Ovary (tissue), 9 donors: ENCODE measurements around the gene KRT78. TPM values are rescaled to one million over a fixed set of nuclear protein-coding genes. Genes with fewer than 3 reads are reported as not detected.

Experiments used
- DNase-seq, 5 donors: peaks; one replicate each; pipeline ENCODE4 v3.0.0-alpha.2; 2019 to 2020
- H3K27ac ChIP-seq, 2 donors: fragments of 200-600 bp; one replicate each; pipeline versions ENCODE4 v1.5.1 to v1.8.0; 2019 to 2022
- H3K27me3 ChIP-seq: fragments of 200-600 bp; one replicate; pipeline ENCODE4 v1.8.0; 2022
- H3K36me3 ChIP-seq: fragments of 200-600 bp; sonication (generic); one replicate; pipeline ENCODE4 v1.5.1; 2019
- H3K4me1 ChIP-seq: one replicate; pipeline ENCODE4 v1.8.1; 2013; ENCODE audit warnings: mild to moderate bottlenecking, moderate library complexity; ENCODE audit not compliant: insufficient read depth
- H3K4me3 ChIP-seq: fragments of 200-600 bp; sonication (generic); one replicate; pipeline ENCODE4 v1.5.1; 2017
- H3K9me3 ChIP-seq, 2 donors: fragments of 200-600 bp in 1 of 2; sonication (generic) in 1 of 2; one replicate each; pipeline versions ENCODE4 v1.5.1 to v1.8.1; 2013 to 2019; ENCODE audit warnings: mild to moderate bottlenecking in 1 of 2, moderate library complexity in 1 of 2
- CTCF ChIP-seq, 3 donors: fragments of 450-650 bp in 2 of 3; fragments of 200-600 bp in 1 of 3; IDR thresholded peaks; one replicate each; pipeline versions ENCODE4 v1.5.1 to v1.8.0; 2016 to 2022; ENCODE audit warnings: antibody characterized with exemption in 3 of 3, mild to moderate bottlenecking in 1 of 3
- EP300 ChIP-seq: sonication (generic); formaldehyde crosslinking; IDR thresholded peaks from one replicate; pipeline ENCODE4 v1.6.1; 2017; ENCODE audit warnings: antibody characterized with exemption
- POLR2A ChIP-seq: fragments of 450-650 bp; IDR thresholded peaks from one replicate; pipeline ENCODE4 v1.6.1; 2017; ENCODE audit warnings: antibody characterized with exemption, mild to moderate bottlenecking, moderate library complexity
- WGBS, 3 donors: extraction: QIAGEN DNeasy Blood & Tissue Kit in 1 of 3; methylation state at CpG; one replicate each; pipeline versions ENCODE4 v1.1.5 to v1.1.7; 2013 to 2017; 5-methylcytosine and 5-hydroxymethylcytosine counted together
- intact Hi-C, 4 donors: fragments of 100-400 bp; cut with DNase I; formaldehyde crosslinking; loops; one replicate each; pipeline versions ENCODE4 v1.11.0 to v1.15.1; 2022 to 2023
- polyA plus RNA-seq, 2 donors: library from polyadenylated mRNA; stranded (reverse); fragments of 200-250 nt in 1 of 2; fragments of 350-450 nt in 1 of 2; fragmentation: Illumina TruSeq in 1 of 2; extraction: RNeasy Lipid Tissue Mini Kit (QIAGEN cat#74804) in 1 of 2; gene quantifications; one replicate each; pipeline ENCODE4 v1.2.3, GENCODE V29; 2013 to 2014
- total RNA-seq, 7 donors: library from RNA; depleted of rRNA in 2 of 7; stranded (reverse); fragments of >200 nt in 2 of 7; fragmentation: NEBNext Ultra II Directional in 3 of 7; extraction: Animal tissue kit (Norgen Biotek cat#: 25700) in 3 of 7; gene quantifications; one replicate each; pipeline versions ENCODE4 v1.1.0 to v1.2.4, GENCODE V29; 2016 to 2023
- donor health status: DM: no; HTN: no; CAD: no; lungs with moderate emphysema.
- donor health status: DM: no; HTN: no; CAD: no.
- donor health status: Bipolar disorder and iron deficiency.
- donor health status: DM: yes; HTN: yes; CAD: no.
- donor health status: DM: no; HTN: no; CAD: no.
- donor health status: DM: yes; HTN: yes; CAD: no.

KRT78 gene
- total and polyA plus RNA-seq, 9 donors = 0.46 TPM; not detected in 8

- Histone ChIP-seq H3K36me3 (no peaks in the 10 kb centered on the region), H3K9me3 (no peaks in the 10 kb centered on the region), H3K27me3 (no peaks in the 10 kb centered on the region), H3K27ac (no peak overlapping the region), H3K4me3 (no peak overlapping the region), H3K4me1 (peaks cover 4% of the 10 kb centered on the region)
- intact Hi-C loops = loop anchor here (5.0 kb wide), 4 partner anchors 502 to 727 kb away; no protein-coding TSS in a partner anchor
- peak; percentile 68 to 80 (median 77) for DNase-seq
- no peak for TF ChIP-seq POLR2A
- peak; percentile 71 to 76 (median 74) for TF ChIP-seq CTCF (IDR thresholded peaks at IDR 0.05)
- TF ChIP-seq EP300 = no peak
- WGBS, 3 donors = 5 to 7% (median 6%) methylated on average over 36 to 38 of the region's 38 CpGs
These were observed 30.9 kb upstream of the KRT78 start for GRCh38 chr12:52879394-52880351.

GRCh38 chr12:52878507-52879393 is 30.0 kb upstream of the KRT78 start:
- no peak for DNase-seq
- Histone ChIP-seq H3K9me3 (no peaks in the 10 kb centered on the region), H3K27ac (no peak overlapping the region), H3K4me1 (peaks cover 4% of the 10 kb centered on the region), H3K36me3 (no peaks in the 10 kb centered on the region), H3K27me3 (no peaks in the 10 kb centered on the region), H3K4me3 (no peak overlapping the region)
- intact Hi-C loops = loop anchor here in 3 of 4 donors (5.0 kb wide), 4 partner anchors 501 to 726 kb away; no protein-coding TSS in a partner anchor
- WGBS, 3 donors = 70 to 77% (median 72%) methylated on average over 17 of the region's 17 CpGs
- TF ChIP-seq CTCF (IDR thresholded peaks at IDR 0.05) (no peak), POLR2A (no peak), EP300 (no peak)

GRCh38 chr12:52877242-52877641 is 28.4 kb upstream of the KRT78 start:
- intact Hi-C loops = loop anchor here in 3 of 4 donors (5.0 kb wide), 4 partner anchors 500 to 725 kb away; no protein-coding TSS in a partner anchor
- H3K27ac ChIP-seq = no peak overlapping the region

More at GRCh38 chr12:52877242-52877641, 28.4 kb upstream of the KRT78 start:
- H3K36me3 ChIP-seq = no peaks in the 10 kb centered on the region
- H3K4me3 ChIP-seq = no peak overlapping the region
- no peaks in the 10 kb centered on the region for H3K9me3 ChIP-seq
- TF ChIP-seq EP300 = no peak
- no peak for TF ChIP-seq POLR2A
- TF ChIP-seq CTCF (IDR thresholded peaks at IDR 0.05) = no peak
- 71 to 82% (median 82%) methylated on average over 3 of the region's 3 CpGs for WGBS, 3 donors
- no peaks in the 10 kb centered on the region for H3K27me3 ChIP-seq
- DNase-seq = no peak
- peaks cover 4% of the 10 kb centered on the region for H3K4me1 ChIP-seq
